HG02973 (cell line): ENCODE results near the gene PROZ.
"Not testable (repeated sequence)": the region's sequence is repeated elsewhere in the genome, so short reads cannot be mapped to it uniquely, and the experiment has no call there.

Experiments
- ATAC-seq: cut with Tn5 transposase; IDR thresholded peaks from one replicate; pipeline ENCODE4 v1.9.1; 2021; ENCODE audit warnings: moderate library complexity; ENCODE audit not compliant: unreplicated experiment

The PROZ gene, protein sequence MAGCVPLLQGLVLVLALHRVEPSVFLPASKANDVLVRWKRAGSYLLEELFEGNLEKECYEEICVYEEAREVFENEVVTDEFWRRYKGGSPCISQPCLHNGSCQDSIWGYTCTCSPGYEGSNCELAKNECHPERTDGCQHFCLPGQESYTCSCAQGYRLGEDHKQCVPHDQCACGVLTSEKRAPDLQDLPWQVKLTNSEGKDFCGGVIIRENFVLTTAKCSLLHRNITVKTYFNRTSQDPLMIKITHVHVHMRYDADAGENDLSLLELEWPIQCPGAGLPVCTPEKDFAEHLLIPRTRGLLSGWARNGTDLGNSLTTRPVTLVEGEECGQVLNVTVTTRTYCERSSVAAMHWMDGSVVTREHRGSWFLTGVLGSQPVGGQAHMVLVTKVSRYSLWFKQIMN

DNA sequence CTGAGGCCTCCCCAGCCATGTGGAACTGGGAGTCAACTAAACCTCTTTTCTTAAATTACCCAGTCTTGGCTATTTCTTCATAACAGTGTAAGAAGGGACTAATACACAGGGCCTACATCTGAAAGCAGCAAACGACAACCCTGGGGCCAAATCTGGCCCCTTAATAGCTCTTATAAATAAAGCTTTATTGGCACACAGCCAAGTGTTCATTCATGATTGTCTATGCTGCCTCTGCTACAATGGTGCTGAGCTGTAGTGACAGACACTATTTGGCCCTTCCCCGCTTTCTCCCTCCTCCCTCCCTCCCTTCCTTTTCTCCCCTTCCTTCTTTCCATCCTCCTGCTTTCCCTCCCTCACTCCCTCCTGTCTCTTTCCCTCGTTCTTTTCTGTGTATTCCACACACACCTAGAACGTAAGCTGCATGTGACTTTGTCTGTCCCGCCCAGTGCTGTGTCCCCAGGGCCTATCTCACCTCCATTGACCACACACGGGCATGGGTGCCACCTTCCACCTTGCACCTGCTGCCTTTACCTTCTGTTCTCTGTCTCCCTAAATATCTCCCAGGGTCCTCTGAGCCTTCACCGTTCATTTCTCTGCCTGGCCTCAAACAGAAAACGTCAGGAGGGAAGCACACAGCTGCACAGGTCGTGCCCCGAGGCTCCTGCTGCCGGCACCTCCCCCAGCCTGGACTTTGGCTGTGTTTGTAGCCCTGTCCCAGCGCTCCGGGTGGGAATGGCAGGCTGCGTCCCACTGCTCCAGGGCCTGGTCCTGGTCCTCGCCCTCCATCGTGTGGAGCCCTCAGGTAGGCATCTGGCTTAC is at the start of gene PROZ:
Gene PROZ, plus strand, starts transcription at position 720 of the 819 bp plus-strand sequence. Its CDS starts 13 bp downstream, at position 733.
- ATAC-seq, result no peak

DNA sequence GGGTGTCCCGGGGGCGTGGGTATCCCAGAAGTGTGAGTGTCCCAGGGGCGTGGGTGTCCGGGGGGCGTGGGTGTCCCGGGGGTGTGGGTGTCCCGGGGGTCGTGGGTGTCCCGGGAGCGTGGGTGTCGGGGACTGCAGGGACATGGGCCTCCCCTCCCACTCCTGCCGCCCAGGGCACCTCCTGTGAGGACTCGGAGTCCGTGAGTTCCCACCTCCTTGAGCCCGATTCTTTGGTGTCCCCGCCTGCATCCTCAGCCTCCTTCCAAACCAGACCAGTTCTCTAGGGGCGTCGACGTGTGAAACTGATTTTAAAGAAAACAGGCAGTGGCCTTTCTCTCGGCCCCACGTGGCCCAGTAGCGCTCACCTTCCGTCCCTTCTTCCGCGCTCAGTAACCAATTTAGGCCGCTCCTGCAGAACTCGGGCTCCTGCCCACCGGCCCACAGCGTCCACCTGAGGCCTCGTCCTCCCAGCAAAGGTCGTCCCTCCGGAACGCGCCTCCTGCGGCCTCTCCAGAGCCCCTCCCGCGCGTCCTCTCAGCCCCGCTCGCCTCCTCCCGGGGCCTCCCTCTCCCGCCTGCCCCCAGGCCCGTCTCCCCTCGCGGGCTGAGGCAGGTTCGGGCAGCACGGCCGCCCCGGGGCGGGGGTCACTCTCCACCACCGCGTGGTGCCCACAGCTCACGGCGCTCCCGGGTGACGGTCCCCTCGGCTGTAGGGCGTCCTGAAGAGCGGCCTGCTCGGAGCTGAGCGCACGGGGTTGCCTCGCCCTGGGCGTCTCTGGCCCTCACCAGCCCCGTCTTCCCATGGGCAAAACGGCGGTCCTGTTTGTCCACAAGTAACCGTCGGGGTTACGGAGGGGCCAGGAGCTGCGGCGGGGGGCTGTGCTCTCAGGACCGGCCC is 49.0 kb upstream of the PROZ start:
- no peak for ATAC-seq

DNA sequence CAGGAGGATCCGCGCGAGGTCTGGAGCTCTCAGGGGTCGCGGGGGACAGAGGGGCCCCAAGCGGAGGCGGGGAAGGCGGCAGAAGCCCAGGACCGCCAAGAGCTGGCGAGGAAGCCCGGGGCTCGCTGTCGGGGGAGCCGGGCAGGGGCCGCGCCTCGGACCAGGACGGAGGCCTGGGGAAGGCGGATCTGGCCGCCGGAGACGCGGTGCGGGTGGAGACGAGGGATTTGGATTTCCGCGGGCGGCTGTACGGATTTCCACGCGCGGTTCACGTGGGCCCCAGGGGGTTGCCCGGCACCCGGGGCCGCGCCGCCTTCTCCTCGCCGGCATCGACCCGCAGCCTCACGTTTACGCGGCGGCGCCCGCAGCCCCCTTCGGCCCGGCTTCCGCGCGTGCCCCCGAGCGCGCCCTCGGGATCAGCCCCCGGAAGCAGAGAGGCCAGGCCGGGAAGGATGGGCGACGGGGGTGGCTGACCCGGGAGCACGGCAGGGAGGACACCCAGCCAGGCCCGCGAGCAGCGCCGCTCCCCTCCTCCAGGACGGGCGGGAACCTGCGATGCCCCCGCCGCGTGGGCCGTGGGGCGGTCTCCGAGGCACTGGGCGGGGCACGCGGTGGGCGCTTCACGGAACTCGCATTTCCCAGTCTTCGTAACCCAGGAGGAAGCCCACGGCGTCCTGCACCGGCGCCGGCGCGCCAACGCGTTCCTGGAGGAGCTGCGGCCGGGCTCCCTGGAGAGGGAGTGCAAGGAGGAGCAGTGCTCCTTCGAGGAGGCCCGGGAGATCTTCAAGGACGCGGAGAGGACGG is 48.2 kb upstream of the PROZ start:
- no peak for ATAC-seq

DNA sequence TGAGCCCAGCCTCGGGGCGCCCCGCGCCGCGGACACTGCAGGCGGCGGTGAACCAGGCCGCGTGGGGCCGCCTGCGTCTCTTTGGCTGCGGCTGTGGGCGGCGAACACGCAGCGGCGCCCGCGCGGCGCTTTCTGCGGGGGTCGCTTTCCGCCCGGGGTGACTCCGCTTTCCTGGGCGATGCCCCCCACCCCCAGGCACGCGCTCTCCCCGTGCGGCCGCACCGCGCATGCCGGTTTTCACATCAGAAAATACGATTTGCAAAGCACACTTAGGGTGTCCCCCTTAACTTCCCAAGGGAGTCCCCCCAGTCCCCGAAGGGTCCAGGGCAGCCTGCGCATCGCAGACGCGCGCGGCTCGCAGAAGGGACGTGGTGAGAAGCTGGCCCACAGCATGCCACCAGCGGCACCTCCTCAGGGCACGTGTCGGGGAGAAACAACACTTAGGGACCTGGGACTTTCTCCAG is 47.6 kb upstream of the PROZ start:
- ATAC-seq, result no peak

DNA sequence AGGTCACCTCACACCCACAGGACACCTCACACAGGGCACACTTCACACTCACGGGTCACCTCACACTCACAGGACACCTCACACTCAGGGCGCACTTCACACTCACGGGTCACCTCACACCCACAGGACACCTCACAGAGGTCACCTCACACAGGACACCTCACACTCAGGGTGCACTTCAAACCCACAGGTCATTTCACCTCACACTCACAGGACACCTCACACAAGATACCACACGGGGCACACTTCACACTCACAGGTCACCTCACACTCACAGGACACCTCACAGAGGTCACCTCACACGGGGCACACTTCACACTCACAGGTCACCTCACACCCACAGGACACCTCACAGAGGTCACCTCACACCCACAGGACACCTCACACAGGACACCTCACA is 46.6 kb upstream of the PROZ start:
- not testable (repeated sequence) for ATAC-seq

DNA sequence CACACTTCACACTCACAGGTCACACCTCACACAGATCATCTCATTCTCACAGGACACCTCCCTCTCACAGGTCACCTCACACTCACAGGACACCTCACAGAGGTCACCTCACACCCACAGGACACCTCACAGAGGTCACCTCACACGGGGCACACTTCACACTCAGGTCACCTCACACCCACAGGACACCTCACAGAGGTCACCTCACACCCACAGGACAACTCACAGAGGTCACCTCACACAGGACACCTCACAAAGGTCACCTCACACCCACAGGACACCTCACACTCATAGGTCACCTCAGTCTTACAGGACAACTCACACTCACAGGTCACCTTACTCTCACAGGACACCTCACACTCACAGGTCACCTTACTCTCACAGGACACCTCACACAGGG is 46.0 kb upstream of the PROZ start:
- ATAC-seq, result not testable (repeated sequence)

DNA sequence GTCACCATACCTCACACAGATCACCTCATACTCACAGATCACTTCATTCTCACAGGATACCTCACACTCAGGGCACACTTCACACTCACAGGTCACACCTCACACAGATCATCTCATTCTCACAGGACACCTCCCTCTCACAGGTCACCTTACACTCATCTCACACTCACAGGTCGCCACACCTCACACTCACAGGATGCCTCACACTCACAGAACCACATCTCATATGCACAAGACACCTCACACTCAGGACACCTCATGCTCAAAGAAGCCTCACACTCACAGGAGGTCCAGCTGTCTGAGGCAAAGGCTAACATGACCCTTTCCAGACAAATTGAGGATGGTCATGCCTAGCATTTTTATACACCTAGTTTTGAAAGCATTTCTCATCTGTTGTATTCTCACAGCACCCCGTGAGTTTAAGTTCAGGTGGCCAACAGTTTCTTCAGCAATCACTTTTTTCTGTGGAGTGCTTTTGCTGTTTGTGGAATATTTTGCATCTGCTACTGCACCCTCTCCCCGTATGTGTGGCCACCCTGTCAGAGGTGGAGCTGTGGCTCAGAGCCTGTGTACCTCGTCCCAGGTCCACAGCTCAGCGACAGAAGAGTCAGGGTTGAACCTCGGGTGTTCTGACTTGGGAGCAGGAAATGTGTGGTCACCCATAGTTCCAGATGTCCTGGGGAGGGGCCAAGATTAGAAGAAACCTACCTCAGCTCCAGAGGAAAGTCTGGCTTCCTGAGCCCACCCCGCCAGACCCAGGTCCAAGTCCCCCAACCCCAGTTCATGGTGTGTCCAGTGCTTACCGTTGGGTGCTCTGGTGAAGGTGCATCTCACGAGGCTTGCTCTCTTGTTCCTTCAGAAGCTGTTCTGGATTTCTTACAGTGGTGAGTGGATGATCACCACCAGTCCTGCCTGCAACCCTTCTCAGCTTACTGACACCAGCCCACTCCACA is 45.3 kb upstream of the PROZ start:
- ATAC-seq, result no peak

DNA sequence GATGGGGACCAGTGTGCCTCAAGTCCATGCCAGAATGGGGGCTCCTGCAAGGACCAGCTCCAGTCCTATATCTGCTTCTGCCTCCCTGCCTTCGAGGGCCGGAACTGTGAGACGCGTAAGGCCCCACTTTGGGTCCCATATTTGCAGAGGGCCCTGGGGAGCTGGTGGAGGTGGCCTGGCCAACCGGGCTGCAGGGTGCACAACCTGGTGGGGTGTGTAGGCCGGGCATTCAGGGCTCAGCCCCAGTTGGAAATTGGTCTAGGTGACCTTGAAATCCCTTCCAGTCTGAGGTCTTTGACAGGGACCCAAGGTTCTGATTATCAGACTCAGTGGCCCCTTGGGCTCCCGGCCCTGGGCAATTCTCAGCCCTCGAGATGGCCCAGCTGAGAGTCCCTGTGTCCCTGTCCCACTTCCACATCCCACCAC is 44.6 kb upstream of the PROZ start:
- ATAC-seq, result no peak

DNA sequence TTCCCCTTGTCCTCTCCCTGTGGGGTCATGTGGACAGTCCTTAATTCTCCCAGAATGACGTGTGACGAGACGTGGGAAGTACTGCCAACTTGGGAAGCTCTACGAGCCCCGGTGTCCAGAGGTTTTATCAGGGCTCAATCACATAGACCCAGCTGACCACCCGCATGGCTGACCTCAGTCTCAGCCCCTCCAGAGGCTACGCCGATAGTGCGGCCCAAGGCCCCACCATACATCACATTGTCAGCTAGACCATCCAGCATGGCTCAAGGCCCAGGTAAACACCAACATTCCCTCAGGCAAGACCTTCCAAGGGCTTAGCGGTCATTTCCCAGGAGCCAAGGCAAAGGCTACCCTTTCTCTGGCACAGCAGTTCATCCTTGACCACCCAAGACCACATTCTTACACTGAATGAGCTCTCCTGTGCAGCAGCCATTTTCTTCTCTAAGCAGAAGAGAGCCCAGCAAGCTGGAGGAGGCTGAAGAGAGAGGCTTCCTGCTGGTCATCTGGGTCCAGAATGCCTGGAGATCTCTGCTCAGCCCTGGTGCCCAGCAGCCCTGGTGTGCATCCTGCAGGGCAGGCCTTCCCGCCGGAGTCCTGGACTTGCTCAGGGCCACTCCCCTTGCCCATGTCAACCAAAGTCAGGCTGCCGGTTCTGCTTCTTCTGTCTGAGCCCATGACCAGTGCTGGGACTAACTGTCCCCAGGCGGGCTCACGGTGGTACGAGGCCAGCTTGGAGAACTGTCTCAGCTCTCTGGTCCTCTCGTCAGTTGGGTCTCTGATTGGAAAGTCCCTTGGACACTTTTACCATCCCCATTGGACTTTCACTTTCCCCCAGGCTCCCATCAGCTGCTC is 43.7 kb upstream of the PROZ start:
- ATAC-seq, result no peak

DNA sequence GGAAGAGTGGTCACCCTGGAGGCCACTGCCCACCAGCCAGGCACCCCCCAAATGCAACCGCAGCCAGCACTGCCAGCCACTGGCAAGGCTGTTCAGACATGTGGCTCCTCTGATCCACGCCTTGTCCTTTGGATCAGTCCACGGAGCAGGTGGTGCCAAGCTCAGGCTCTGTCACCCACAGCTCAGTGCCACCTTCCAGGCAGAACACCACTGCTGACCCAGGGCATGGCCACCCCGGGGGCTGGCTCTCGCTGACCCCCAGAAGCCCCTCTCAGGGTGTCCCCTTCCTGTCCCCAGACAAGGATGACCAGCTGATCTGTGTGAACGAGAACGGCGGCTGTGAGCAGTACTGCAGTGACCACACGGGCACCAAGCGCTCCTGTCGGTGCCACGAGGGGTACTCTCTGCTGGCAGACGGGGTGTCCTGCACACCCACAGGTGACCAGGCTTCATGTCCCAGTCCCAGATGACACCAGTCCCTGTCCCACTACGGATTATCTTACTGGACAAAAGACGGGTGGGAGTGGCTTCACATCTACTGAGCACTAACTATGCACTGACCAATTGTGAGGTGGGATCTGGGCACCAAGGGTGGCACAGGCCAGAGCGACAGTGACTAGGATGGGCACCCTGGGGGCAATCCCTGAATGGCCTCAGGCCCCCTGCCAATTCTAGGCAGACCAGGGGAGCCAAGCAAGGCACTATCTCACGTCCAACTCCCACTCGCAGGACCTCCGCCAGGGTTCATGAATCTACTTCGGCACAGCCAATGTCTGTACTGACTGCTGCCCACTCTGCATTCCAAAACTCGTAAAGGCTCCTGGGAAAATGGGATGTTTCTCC is 42.9 kb upstream of the PROZ start:
- ATAC-seq, result no peak

DNA sequence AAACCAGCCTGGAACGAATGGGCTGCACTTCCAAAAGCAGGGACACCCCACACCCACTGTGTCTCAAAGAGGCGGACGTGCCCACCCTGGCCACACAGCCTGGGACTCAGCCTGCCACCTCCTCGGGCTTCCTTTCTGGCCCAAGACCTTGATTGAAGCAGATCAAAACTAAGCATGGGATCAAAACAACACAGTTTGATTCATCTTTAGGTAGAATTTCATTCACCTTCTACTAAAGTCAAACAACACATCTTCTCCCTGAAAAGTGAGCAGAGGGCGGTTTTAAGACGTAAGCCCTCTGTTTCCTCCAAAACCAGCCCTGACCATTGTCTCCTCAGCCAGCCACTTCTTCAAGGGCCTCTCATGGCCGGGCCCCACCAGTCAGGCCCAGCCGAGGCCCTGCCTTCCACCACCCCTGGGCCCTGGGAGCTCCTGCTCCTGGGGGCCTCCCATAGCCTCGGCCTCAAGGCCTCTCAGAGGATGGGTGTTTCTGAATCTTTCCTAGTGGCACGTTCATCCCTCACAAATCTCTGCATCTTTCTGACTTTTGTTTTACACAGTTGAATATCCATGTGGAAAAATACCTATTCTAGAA is 42.1 kb upstream of the PROZ start:
- ATAC-seq, result no peak

DNA sequence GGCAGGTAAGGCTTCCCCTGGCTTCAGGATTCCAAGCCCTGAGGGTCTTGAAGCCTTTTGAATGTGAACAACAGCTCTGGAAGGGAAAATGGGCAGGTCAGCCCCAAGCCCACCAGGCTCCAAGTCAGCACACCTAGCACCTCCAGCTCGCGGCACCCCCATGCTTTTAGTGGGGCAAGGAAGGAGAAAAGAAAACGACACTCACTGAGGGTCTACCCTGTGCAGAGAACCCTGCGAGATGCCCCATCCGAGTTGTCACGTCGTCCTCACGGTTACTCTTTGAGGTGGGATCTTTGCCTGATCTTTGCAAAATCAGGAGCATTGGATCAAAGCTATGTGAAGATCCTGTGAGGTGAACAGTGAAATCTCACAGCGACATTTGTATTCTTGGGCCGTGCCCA is 41.6 kb upstream of the PROZ start:
- ATAC-seq, result no peak

DNA sequence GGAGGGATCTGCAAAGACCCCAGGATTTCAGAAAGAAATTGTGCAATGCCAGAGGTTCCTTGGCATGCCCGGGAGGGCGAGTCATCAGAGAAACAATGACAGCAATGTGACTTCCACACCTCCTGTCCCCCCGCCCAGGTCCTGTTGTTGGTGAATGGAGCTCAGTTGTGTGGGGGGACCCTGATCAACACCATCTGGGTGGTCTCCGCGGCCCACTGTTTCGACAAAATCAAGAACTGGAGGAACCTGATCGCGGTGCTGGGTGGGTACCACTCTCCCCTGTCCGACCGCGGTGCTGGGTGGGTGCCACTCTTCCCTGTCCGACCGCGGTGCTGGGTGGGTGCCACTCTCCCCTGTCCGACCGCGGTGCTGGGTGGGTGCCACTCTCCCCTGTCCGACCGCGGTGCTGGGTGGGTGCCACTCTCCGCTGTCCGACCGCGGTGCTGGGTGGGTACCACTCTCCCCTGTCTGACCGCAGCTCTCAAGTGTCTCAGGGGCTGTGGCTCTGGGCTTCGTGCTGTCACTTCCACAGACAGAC is 41.0 kb upstream of the PROZ start:
- ATAC-seq, result no peak

DNA sequence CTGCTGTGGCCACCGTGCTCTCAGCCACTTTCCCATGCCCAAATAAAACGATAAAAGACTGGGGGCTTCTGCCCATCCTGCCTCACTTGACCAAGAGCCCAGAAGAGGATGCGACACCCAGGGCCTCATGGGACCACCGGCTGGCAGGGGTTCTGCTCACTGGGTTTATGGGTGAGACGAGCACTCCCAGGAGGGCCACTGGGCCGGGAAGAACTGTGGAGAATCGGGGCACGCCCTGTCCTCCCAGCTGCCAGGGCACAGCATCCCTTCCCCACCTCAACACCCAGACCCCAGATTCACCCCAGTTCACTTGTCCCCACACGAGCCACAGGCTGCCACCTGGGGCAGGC is 40.6 kb upstream of the PROZ start:
- ATAC-seq, result no peak

DNA sequence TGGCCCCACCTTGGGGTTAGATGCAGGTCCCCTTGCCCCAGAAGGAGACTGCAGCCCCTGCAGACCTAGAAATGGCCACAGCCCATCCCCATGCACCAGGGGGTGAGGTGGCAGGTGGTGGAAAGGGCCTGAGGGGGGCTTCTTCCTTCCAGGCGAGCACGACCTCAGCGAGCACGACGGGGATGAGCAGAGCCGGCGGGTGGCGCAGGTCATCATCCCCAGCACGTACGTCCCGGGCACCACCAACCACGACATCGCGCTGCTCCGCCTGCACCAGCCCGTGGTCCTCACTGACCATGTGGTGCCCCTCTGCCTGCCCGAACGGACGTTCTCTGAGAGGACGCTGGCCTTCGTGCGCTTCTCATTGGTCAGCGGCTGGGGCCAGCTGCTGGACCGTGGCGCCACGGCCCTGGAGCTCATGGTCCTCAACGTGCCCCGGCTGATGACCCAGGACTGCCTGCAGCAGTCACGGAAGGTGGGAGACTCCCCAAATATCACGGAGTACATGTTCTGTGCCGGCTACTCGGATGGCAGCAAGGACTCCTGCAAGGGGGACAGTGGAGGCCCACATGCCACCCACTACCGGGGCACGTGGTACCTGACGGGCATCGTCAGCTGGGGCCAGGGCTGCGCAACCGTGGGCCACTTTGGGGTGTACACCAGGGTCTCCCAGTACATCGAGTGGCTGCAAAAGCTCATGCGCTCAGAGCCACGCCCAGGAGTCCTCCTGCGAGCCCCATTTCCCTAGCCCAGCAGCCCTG is 40.0 kb upstream of the PROZ start:
- no peak for ATAC-seq
